ENCODE data around the gene PPM1E.

The PPM1E gene

GRCh38 chr17:58809564-58809936, 53.9 kb downstream of the PPM1E start:
- no peak for DNase-seq (ENCODE audit: low spot score)
- TF ChIP-seq CTCF (IDR thresholded peaks at IDR 0.05; ENCODE audit: extremely low read depth, insufficient read depth, missing control alignments) = no peak
- in situ Hi-C loops (cut with MboI; ENCODE audit: low pct_unique_long_range_greater_than_20kb, low sequenced_read_pairs, unreplicated experiment) = no loop called here

- no peak for DNase-seq (ENCODE audit: low spot score)
- in situ Hi-C loops (cut with MboI; ENCODE audit: low pct_unique_long_range_greater_than_20kb, low sequenced_read_pairs, unreplicated experiment) = no loop called here
- no peak for TF ChIP-seq CTCF (IDR thresholded peaks at IDR 0.05; ENCODE audit: extremely low read depth, insufficient read depth, missing control alignments)
These were observed 55.6 kb downstream of the PPM1E start for GRCh38 chr17:58811290-58811689.

- no peak for TF ChIP-seq CTCF (IDR thresholded peaks at IDR 0.05; ENCODE audit: extremely low read depth, insufficient read depth, missing control alignments)
- no peak for DNase-seq (ENCODE audit: low spot score)
- in situ Hi-C loops (cut with MboI; ENCODE audit: low pct_unique_long_range_greater_than_20kb, low sequenced_read_pairs, unreplicated experiment) = no loop called here
These were observed 58.1 kb downstream of the PPM1E start for GRCh38 chr17:58813712-58814111.

- no peak for DNase-seq (ENCODE audit: low spot score)
- in situ Hi-C loops (cut with MboI; ENCODE audit: low pct_unique_long_range_greater_than_20kb, low sequenced_read_pairs, unreplicated experiment) = no loop called here
- TF ChIP-seq CTCF (IDR thresholded peaks at IDR 0.05; ENCODE audit: extremely low read depth, insufficient read depth, missing control alignments) = no peak
These were observed 63.0 kb downstream of the PPM1E start for GRCh38 chr17:58818654-58819053.

GRCh38 chr17:58822148-58823050, 66.7 kb downstream of the PPM1E start:
- in situ Hi-C loops (cut with MboI; ENCODE audit: low pct_unique_long_range_greater_than_20kb, low sequenced_read_pairs, unreplicated experiment) = no loop called here
- no peak for DNase-seq (ENCODE audit: low spot score)
- no peak for TF ChIP-seq CTCF (IDR thresholded peaks at IDR 0.05; ENCODE audit: extremely low read depth, insufficient read depth, missing control alignments)

- in situ Hi-C loops (cut with MboI; ENCODE audit: low pct_unique_long_range_greater_than_20kb, low sequenced_read_pairs, unreplicated experiment) = no loop called here
- no peak for DNase-seq (ENCODE audit: low spot score)
- TF ChIP-seq CTCF (IDR thresholded peaks at IDR 0.05; ENCODE audit: extremely low read depth, insufficient read depth, missing control alignments) = no peak
These were observed 67.4 kb downstream of the PPM1E start for GRCh38 chr17:58823051-58823525.

Measured in GM13977 (cell line).